ENCODE results near the gene PROB1.
A peak's percentile ranks its signal among the peaks of the same experiment; 100 is the strongest.
"Not testable (repeated sequence)": the region's sequence is repeated elsewhere in the genome, so short reads cannot be mapped to it uniquely, and the experiment has no call there.

Gene PROB1

GRCh38 chr5:139391570-139392323 lies 3.2 kb downstream of the PROB1 start:
- DNase-seq (ENCODE audit: low spot score): no peak

GRCh38 chr5:139390639-139391569 lies 4.0 kb downstream of the PROB1 start:
- DNase-seq (ENCODE audit: low spot score): no peak

GRCh38 chr5:139389701-139390638 lies 4.9 kb downstream of the PROB1 start, which contains the start of gene MZB1:
TSS of gene MZB1 (minus strand) at chr5:139389913. CDS start at chr5:139389856, 57 bp downstream.
- no peak for DNase-seq (ENCODE audit: low spot score)

- no peak for DNase-seq (ENCODE audit: low spot score)
These were observed 6.6 kb downstream of the PROB1 start for GRCh38 chr5:139388198-139388821.

- DNase-seq (ENCODE audit: low spot score): no peak
These were observed 7.2 kb downstream of the PROB1 start for GRCh38 chr5:139387611-139388197.

GRCh38 chr5:139386956-139387355 lies 7.9 kb downstream of the PROB1 start:
- not testable (repeated sequence) for DNase-seq (ENCODE audit: low spot score)

GRCh38 chr5:139386050-139386438 lies 8.9 kb downstream of the PROB1 start:
- no peak for DNase-seq (ENCODE audit: low spot score)

GRCh38 chr5:139385061-139386049 lies 9.5 kb downstream of the PROB1 start:
- DNase-seq (ENCODE audit: low spot score): no peak

GRCh38 chr5:139384591-139385051 lies 10.3 kb downstream of the PROB1 start:
- DNase-seq (ENCODE audit: low spot score): no peak

GRCh38 chr5:139383993-139384590 lies 10.8 kb downstream of the PROB1 start:
- DNase-seq (ENCODE audit: low spot score): no peak

GRCh38 chr5:139383275-139383992 lies 11.5 kb downstream of the PROB1 start, which contains the start of gene SLC23A1:
TSS of gene SLC23A1 (minus strand) at chr5:139383297. CDS start at chr5:139383253, 44 bp downstream.
- peak; percentile 80 for DNase-seq (ENCODE audit: low spot score)

GRCh38 chr5:139382807-139383206 lies 12.1 kb downstream of the PROB1 start:
- DNase-seq (ENCODE audit: low spot score): no peak

GRCh38 chr5:139381837-139382761 lies 12.8 kb downstream of the PROB1 start:
- no peak for DNase-seq (ENCODE audit: low spot score)

- DNase-seq (ENCODE audit: low spot score): no peak
These were observed 15.1 kb downstream of the PROB1 start for GRCh38 chr5:139379626-139380449.

- no peak for DNase-seq (ENCODE audit: low spot score)
These were observed 16.0 kb downstream of the PROB1 start for GRCh38 chr5:139378941-139379361.

- no peak for DNase-seq (ENCODE audit: low spot score)
These were observed 16.6 kb downstream of the PROB1 start for GRCh38 chr5:139378101-139378825.

Data from HuH-7 (cell line).